ENCODE data around the gene MKNK1.

The MKNK1 gene

GRCh38 chr1:46614604-46614984, 10.5 kb upstream of the MKNK1 start:
- no peaks in the 10 kb centered on the region for H3K9me3 Mint-ChIP-seq
- DNase-seq: no peak
- H3K27ac Mint-ChIP-seq: peak overlapping the region; percentile 95
- peaks cover 50 to 53% of the 10 kb centered on the region in 2 donors for H3K36me3 Mint-ChIP-seq
- H3K27me3 Mint-ChIP-seq: no peaks in the 10 kb centered on the region
- ATAC-seq (replicated peaks): no peak
- H3K4me1 Mint-ChIP-seq: peaks cover 67 to 92% of the 10 kb centered on the region in 2 donors
- H3K4me3 Mint-ChIP-seq: peak overlapping the region; percentile 89 to 93

DNA sequence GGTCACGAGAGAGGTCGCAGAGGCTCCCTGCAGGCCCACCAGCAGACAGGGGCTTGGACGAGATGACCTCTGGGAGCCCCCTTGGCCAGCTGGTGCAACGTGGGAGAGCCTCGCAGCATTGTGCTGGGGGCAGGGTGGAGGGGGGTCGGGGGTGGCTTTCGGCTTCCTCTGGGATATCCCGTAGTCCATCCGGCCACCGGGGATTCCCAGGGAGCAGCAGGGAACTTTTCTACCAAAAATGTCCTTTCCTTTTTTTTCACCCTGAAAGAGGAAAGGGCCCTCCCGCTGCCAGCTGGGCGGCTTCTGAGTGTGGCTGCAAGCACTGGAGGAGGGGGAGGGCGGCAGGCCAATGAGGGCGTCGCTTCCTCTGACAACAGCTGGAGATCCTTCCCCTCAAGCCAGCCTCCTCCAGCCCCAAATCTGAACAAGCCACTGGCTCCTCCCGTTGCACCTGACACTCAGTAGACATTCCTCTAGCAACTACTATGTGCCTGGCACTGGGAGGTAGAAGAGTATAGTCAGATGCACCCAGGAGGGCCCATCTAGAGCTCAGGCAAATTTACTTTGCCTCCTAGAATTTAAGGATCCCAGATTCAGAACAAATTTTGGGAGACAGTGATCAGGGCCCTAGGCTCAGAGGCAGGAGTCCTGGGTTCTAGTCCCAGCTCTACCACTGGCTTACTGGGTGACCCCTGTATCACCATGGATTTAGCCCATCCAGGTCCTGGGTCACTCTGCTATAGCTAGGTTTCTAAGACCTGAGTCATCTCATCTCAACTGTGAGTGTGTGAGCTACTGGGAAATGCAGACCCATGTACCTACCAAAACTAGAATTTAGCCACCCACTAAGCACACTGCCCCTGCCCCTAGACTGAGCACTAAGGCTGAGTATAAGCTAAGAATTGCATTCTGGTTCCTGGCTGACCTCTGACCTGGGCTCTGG, 9.9 kb upstream of the MKNK1 start:
- H3K4me1 Mint-ChIP-seq: peaks cover 63 to 92% of the 10 kb centered on the region in 2 donors

GRCh38 chr1:46612937-46613660, 9.0 kb upstream of the MKNK1 start:
- Mint-ChIP-seq H3K9me3 (no peaks in the 10 kb centered on the region), H3K4me1 (peaks cover 56 to 92% of the 10 kb centered on the region in 2 donors), H3K27ac (peak overlapping the region; percentile 75), H3K36me3 (peaks cover 63 to 68% of the 10 kb centered on the region in 2 donors), H3K27me3 (no peaks in the 10 kb centered on the region), H3K4me3 (peak overlapping the region; percentile 89 to 93)
- ATAC-seq (replicated peaks) (no peak), DNase-seq (no peak)

More for the DNA sequence above, 9.9 kb upstream of the MKNK1 start:
- peaks cover 55 to 60% of the 10 kb centered on the region in 2 donors for H3K36me3 Mint-ChIP-seq
- H3K9me3 Mint-ChIP-seq: no peaks in the 10 kb centered on the region
- H3K27ac Mint-ChIP-seq: peak overlapping the region; percentile 75
- DNase-seq (peak; percentile 31), ATAC-seq (replicated peaks) (peak; percentile 38 to 50)
- H3K4me3 Mint-ChIP-seq: peak overlapping the region; percentile 89 to 93
- no peaks in the 10 kb centered on the region for H3K27me3 Mint-ChIP-seq

- Mint-ChIP-seq H3K36me3 (peaks cover 71 to 76% of the 10 kb centered on the region in 2 donors), H3K9me3 (no peaks in the 10 kb centered on the region), H3K4me1 (peaks cover 50 to 87% of the 10 kb centered on the region in 2 donors), H3K4me3 (peak overlapping the region; percentile 74 to 89), H3K27ac (peak overlapping the region; percentile 81), H3K27me3 (no peaks in the 10 kb centered on the region)
- DNase-seq (no peak), ATAC-seq (replicated peaks) (no peak)
Observed at GRCh38 chr1:46611691-46612221, 7.7 kb upstream of the MKNK1 start.

- peaks cover 55 to 65% of the 10 kb centered on the region in 2 donors for H3K36me3 Mint-ChIP-seq
- H3K4me1 Mint-ChIP-seq: peaks cover 44 to 89% of the 10 kb centered on the region in 2 donors
- H3K27me3 Mint-ChIP-seq: no peaks in the 10 kb centered on the region
- peak overlapping the region; percentile 37 for H3K27ac Mint-ChIP-seq
- no peaks in the 10 kb centered on the region for H3K9me3 Mint-ChIP-seq
- DNase-seq: no peak
- no peak for ATAC-seq (replicated peaks)
- no peak overlapping the region for H3K4me3 Mint-ChIP-seq
Observed at GRCh38 chr1:46607345-46608130, 3.5 kb upstream of the MKNK1 start.

- H3K9me3 Mint-ChIP-seq: no peaks in the 10 kb centered on the region
- no peak overlapping the region for H3K27ac Mint-ChIP-seq
- ATAC-seq (replicated peaks) (no peak), DNase-seq (no peak)
- peaks cover 51 to 64% of the 10 kb centered on the region in 2 donors for H3K36me3 Mint-ChIP-seq
- H3K27me3 Mint-ChIP-seq: no peaks in the 10 kb centered on the region
- H3K4me1 Mint-ChIP-seq: peaks cover 46 to 89% of the 10 kb centered on the region in 2 donors
- no peak overlapping the region for H3K4me3 Mint-ChIP-seq
Observed at GRCh38 chr1:46606255-46606965, 2.3 kb upstream of the MKNK1 start.

GRCh38 chr1:46605232-46605631, 1.2 kb upstream of the MKNK1 start:
- ATAC-seq (replicated peaks): no peak
- Mint-ChIP-seq H3K27ac (peak overlapping the region; percentile 73), H3K27me3 (no peaks in the 10 kb centered on the region), H3K9me3 (no peaks in the 10 kb centered on the region), H3K36me3 (peaks cover 46 to 56% of the 10 kb centered on the region in 2 donors), H3K4me1 (peaks cover 40 to 88% of the 10 kb centered on the region in 2 donors), H3K4me3 (peak overlapping the region; percentile 86 to 91)
- no peak for DNase-seq

- Mint-ChIP-seq H3K36me3 (peaks cover 33 to 42% of the 10 kb centered on the region in 2 donors), H3K27ac (peak overlapping the region; percentile 76), H3K4me1 (peaks cover 40 to 87% of the 10 kb centered on the region in 2 donors), H3K27me3 (no peaks in the 10 kb centered on the region), H3K9me3 (no peaks in the 10 kb centered on the region), H3K4me3 (peak overlapping the region; percentile 86 to 91)
- ATAC-seq (replicated peaks) (peak; percentile 20 to 26), DNase-seq (no peak)
Observed at GRCh38 chr1:46603481-46603857, 599 bp downstream of the MKNK1 start.

- H3K36me3 Mint-ChIP-seq: peaks cover 27 to 39% of the 10 kb centered on the region in 2 donors
- peak overlapping the region; percentile 25 to 36 for H3K4me3 Mint-ChIP-seq
- H3K27ac Mint-ChIP-seq: peak overlapping the region; percentile 57
- H3K4me1 Mint-ChIP-seq: peaks cover 40 to 78% of the 10 kb centered on the region in 2 donors
- no peak for DNase-seq
- no peaks in the 10 kb centered on the region for H3K27me3 Mint-ChIP-seq
- no peaks in the 10 kb centered on the region for H3K9me3 Mint-ChIP-seq
- ATAC-seq (replicated peaks): no peak
Observed at GRCh38 chr1:46601257-46602007, 2.6 kb downstream of the MKNK1 start.

DNA sequence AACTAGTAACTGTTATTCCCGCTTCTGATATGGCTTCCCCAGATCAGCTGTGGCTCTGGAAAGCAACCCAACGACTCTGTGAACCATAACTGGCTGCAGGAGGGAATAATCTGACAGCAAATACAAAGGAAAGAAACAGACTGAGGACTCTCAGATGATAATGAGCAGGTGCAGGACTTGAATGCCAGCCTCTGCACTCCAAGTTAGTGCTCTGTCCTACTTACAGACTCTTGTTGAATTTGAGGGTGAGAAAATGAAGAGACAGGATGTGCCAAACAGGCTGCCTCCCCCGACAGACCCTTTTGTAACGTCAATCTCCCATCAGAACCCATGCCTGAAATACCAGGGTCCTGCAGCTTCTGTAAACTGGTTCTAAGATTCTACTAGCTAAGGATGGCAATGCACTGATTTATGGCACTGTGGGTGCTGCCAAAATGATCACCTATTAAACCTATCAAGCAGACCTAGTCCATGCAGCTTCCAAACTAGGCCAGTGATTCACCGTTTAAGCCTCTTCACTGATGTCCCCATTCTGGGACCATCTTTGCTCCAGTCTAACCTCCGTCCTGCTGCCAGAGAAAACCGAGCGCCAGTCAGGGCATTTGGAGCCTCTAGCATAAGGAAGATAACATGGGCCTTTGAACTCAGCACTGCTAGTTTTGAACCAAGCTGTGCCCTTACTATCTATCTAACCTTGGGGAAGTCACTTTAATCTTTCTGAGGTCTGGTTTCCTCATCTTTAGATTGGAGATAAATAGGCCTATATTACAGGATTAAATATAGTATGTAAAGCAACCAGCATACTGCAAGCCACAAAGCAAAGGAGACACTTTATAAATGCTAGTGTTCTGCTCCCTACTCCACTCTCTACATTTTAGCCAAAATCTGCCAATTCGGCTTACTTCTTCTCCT, 4.8 kb downstream of the MKNK1 start:
- Mint-ChIP-seq H3K4me1 (peaks cover 41 to 75% of the 10 kb centered on the region in 2 donors), H3K36me3 (peaks cover 27 to 40% of the 10 kb centered on the region in 2 donors), H3K4me3 (no peak overlapping the region), H3K9me3 (no peaks in the 10 kb centered on the region), H3K27me3 (no peaks in the 10 kb centered on the region), H3K27ac (peak overlapping the region; percentile 62)
- DNase-seq (no peak), ATAC-seq (replicated peaks) (no peak)

- Mint-ChIP-seq H3K36me3 (peaks cover 44 to 54% of the 10 kb centered on the region in 2 donors), H3K4me1 (peaks cover 44 to 61% of the 10 kb centered on the region in 2 donors), H3K4me3 (no peak overlapping the region), H3K9me3 (no peaks in the 10 kb centered on the region), H3K27me3 (no peaks in the 10 kb centered on the region), H3K27ac (no peak overlapping the region)
- ATAC-seq (replicated peaks) (no peak), DNase-seq (no peak)
Observed at GRCh38 chr1:46596846-46597245, 7.2 kb downstream of the MKNK1 start.

GRCh38 chr1:46596036-46596435, 8.0 kb downstream of the MKNK1 start:
- H3K4me1 Mint-ChIP-seq: peaks cover 40 to 53% of the 10 kb centered on the region in 2 donors
- ATAC-seq (replicated peaks): no peak
- H3K27me3 Mint-ChIP-seq: no peaks in the 10 kb centered on the region
- no peak for DNase-seq
- H3K4me3 Mint-ChIP-seq: peak overlapping the region in 1 of 2 donors; percentile 29
- no peaks in the 10 kb centered on the region for H3K9me3 Mint-ChIP-seq
- peaks cover 45 to 54% of the 10 kb centered on the region in 2 donors for H3K36me3 Mint-ChIP-seq
- H3K27ac Mint-ChIP-seq: no peak overlapping the region
